ENCODE results near the gene ATP6V1G3.

ATP6V1G3 gene

GRCh38 chr1:198577444-198577843, 37.0 kb upstream of the ATP6V1G3 start:
- TF ChIP-seq CTCF (IDR thresholded peaks at IDR 0.05; ENCODE audit: low read length) (no peak), EZH2 (IDR thresholded peaks at IDR 0.05; ENCODE audit: borderline replicate concordance, low read length) (no peak)
- no peaks in the 10 kb centered on the region for H3K9me2 ChIP-seq (ENCODE audit: low read depth, low read length)
- H3F3A ChIP-seq (ENCODE audit: insufficient read depth, low read length) = no peaks in the 10 kb centered on the region
- no peak overlapping the region for H3K27ac ChIP-seq (ENCODE audit: low read depth, low read length, poor library complexity, severe bottlenecking)
- H4K20me1 ChIP-seq (ENCODE audit: insufficient read depth, low read length) = no peaks in the 10 kb centered on the region
- H3K4me1 ChIP-seq (ENCODE audit: insufficient read depth, low read length, severe bottlenecking) = peaks cover 8% of the 10 kb centered on the region
- no peaks in the 10 kb centered on the region for H3K79me2 ChIP-seq (ENCODE audit: insufficient read depth, low read length)
- no peak overlapping the region for H3K4me3 ChIP-seq (ENCODE audit: low read depth, low read length, poor library complexity, severe bottlenecking)
- no peak overlapping the region for H3K4me2 ChIP-seq (ENCODE audit: low read length)
- no peaks in the 10 kb centered on the region for H3K9me3 ChIP-seq (ENCODE audit: low read length)
- H3K27me3 ChIP-seq (ENCODE audit: insufficient read depth, low read length) = no peaks in the 10 kb centered on the region
- no peak overlapping the region for H2AFZ ChIP-seq (ENCODE audit: low read length)
- H3K36me3 ChIP-seq (ENCODE audit: insufficient read depth, low read length) = no peaks in the 10 kb centered on the region
- H3K9ac ChIP-seq (ENCODE audit: low read length) = no peak overlapping the region

- Histone ChIP-seq H3K9ac (ENCODE audit: low read length) (no peak overlapping the region), H4K20me1 (ENCODE audit: insufficient read depth, low read length) (no peaks in the 10 kb centered on the region), H3K9me2 (ENCODE audit: low read depth, low read length) (no peaks in the 10 kb centered on the region), H3K36me3 (ENCODE audit: insufficient read depth, low read length) (peaks cover 6% of the 10 kb centered on the region; the same call in 1 of the 2 replicates), H3K4me3 (ENCODE audit: low read depth, low read length, poor library complexity, severe bottlenecking) (no peak overlapping the region), H3K9me3 (ENCODE audit: low read length) (no peaks in the 10 kb centered on the region), H3K79me2 (ENCODE audit: insufficient read depth, low read length) (no peaks in the 10 kb centered on the region), H3K4me2 (ENCODE audit: low read length) (no peak overlapping the region), H3K27ac (ENCODE audit: low read depth, low read length, poor library complexity, severe bottlenecking) (no peak overlapping the region), H2AFZ (ENCODE audit: low read length) (no peak overlapping the region), H3F3A (ENCODE audit: insufficient read depth, low read length) (no peaks in the 10 kb centered on the region), H3K27me3 (ENCODE audit: insufficient read depth, low read length) (no peaks in the 10 kb centered on the region), H3K4me1 (ENCODE audit: insufficient read depth, low read length, severe bottlenecking) (peaks cover 8% of the 10 kb centered on the region)
- TF ChIP-seq EZH2 (IDR thresholded peaks at IDR 0.05; ENCODE audit: borderline replicate concordance, low read length) = no peak
- no peak for TF ChIP-seq CTCF (IDR thresholded peaks at IDR 0.05; ENCODE audit: low read length)
Observed at GRCh38 chr1:198575798-198576641, 35.5 kb upstream of the ATP6V1G3 start.

DNA sequence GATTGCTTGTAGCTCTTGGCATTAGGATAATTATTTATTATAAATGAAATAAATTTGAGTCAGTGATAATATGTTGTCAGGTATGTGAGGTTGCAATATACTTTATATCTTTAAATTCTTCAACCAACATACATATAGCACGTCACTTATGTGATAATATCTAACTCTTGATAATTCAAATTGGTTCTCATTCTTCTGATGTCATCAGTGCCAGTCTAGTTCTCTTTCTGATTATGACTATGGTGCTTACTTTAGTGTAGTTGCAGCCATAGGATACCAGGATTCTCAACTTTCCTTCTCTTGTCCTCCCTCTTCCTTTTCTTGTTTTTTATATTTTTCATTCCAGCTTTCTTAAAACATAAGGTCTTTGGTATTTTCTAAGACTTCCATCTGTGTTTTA, 34.8 kb upstream of the ATP6V1G3 start:
- Histone ChIP-seq H3K4me1 (ENCODE audit: insufficient read depth, low read length, severe bottlenecking) (peaks cover 8% of the 10 kb centered on the region), H2AFZ (ENCODE audit: low read length) (no peak overlapping the region), H3F3A (ENCODE audit: insufficient read depth, low read length) (no peaks in the 10 kb centered on the region), H3K4me3 (ENCODE audit: low read depth, low read length, poor library complexity, severe bottlenecking) (no peak overlapping the region), H4K20me1 (ENCODE audit: insufficient read depth, low read length) (no peaks in the 10 kb centered on the region), H3K9ac (ENCODE audit: low read length) (no peak overlapping the region), H3K79me2 (ENCODE audit: insufficient read depth, low read length) (no peaks in the 10 kb centered on the region), H3K4me2 (ENCODE audit: low read length) (no peak overlapping the region), H3K27ac (ENCODE audit: low read depth, low read length, poor library complexity, severe bottlenecking) (no peak overlapping the region), H3K9me2 (ENCODE audit: low read depth, low read length) (no peaks in the 10 kb centered on the region), H3K9me3 (ENCODE audit: low read length) (no peaks in the 10 kb centered on the region), H3K36me3 (ENCODE audit: insufficient read depth, low read length) (peaks cover 6% of the 10 kb centered on the region; the same call in 1 of the 2 replicates), H3K27me3 (ENCODE audit: insufficient read depth, low read length) (no peaks in the 10 kb centered on the region)
- TF ChIP-seq EZH2 (IDR thresholded peaks at IDR 0.05; ENCODE audit: borderline replicate concordance, low read length) = no peak
- TF ChIP-seq CTCF (IDR thresholded peaks at IDR 0.05; ENCODE audit: low read length) = no peak
